ENCODE measurements around the gene GPR157. TPM values are rescaled to one million over a fixed set of nuclear protein-coding genes. Genes with fewer than 3 reads are reported as not detected.
"Not testable (repeated sequence)": the region's sequence is repeated elsewhere in the genome, so short reads cannot be mapped to it uniquely, and the experiment has no call there.

Gene GPR157
- total and polyA plus RNA-seq, 2 of the 13 experiments (the other 11 are each of a cell fraction or from before 2014, with no cell fraction given), result 10.1 to 19.2 TPM

- intact Hi-C loops (cut with micrococcal nuclease; ENCODE audit: unreplicated experiment); H3K27ac ChIP-seq (ENCODE audit: extremely low read length, insufficient read depth, low read length); FAIRE-seq; POLR2A ChIA-PET; H3K9me3 ChIP-seq (ENCODE audit: low read length); H3K4me3 ChIP-seq (replicated peaks in 1 of 3; ENCODE audit: insufficient read depth in 1 of 3, low read depth in 2 of 3, low read length in 3 of 3); H2AFZ ChIP-seq (ENCODE audit: low read length); in situ Hi-C loops (cut with HindIII; ENCODE audit: extremely low pct_ligation_motif_present, low pct_unique_long_range_greater_than_20kb); CTCF ChIA-PET (ENCODE audit: low intra/inter-chr PET ratio, low total read pairs); H3K27me3 ChIP-seq (ENCODE audit: control insufficient read depth in 1 of 2, insufficient read depth in 2 of 2, low read length in 2 of 2); H3K9ac ChIP-seq (ENCODE audit: insufficient read depth, low read depth, low read length); H3K4me2 ChIP-seq (ENCODE audit: low read depth, low read length); DNase-seq (ENCODE audit: low spot score); BruUV-seq (replicated peaks); ATAC-seq: not testable (repeated sequence)
- Histone ChIP-seq H4K20me1 (ENCODE audit: insufficient read depth, low read length) (peaks cover 77% of the 10 kb centered on the region), H3K4me1 (ENCODE audit: insufficient read depth, low read length) (peaks cover 14% of the 10 kb centered on the region), H3K79me2 (ENCODE audit: insufficient read depth, low read length) (peaks cover 76% of the 10 kb centered on the region), H3K36me3 (replicated peaks in 1 of 2; ENCODE audit: control insufficient read depth in 1 of 2, insufficient read depth in 2 of 2, low read length in 2 of 2) (peaks cover 29 to 62% of the 10 kb centered on the region in 2 experiments; a peak in 4 of 5 replicates)
- peak; percentile 96 for TF ChIP-seq ZSCAN22 (CRISPR knock-in tag; IDR thresholded peaks at IDR 0.05)
Measured at GRCh38 chr1:9155405-9155804, 26.5 kb upstream of the GPR157 start.

- in situ Hi-C loops (cut with HindIII; ENCODE audit: extremely low pct_ligation_motif_present, low pct_unique_long_range_greater_than_20kb) (no loop called here), intact Hi-C loops (cut with micrococcal nuclease; ENCODE audit: unreplicated experiment) (no loop called here)
- ChIA-PET CTCF (ENCODE audit: low intra/inter-chr PET ratio, low total read pairs) (no interaction called here), POLR2A (no interaction called here)
- H2AFZ ChIP-seq (ENCODE audit: low read length), result no peak overlapping the region
- no peak for FAIRE-seq
- ATAC-seq, result no peak
- no peak overlapping the region for H3K4me3 ChIP-seq (replicated peaks in 1 of 3; ENCODE audit: insufficient read depth in 1 of 3, low read depth in 2 of 3, low read length in 3 of 3)
- H3K9me3 ChIP-seq (ENCODE audit: low read length), result no peaks in the 10 kb centered on the region
- no TSS peak for BruUV-seq (replicated peaks)
- peaks cover 17% of the 10 kb centered on the region for H3K4me1 ChIP-seq (ENCODE audit: insufficient read depth, low read length)
- peaks cover 64% of the 10 kb centered on the region for H4K20me1 ChIP-seq (ENCODE audit: insufficient read depth, low read length)
- H3K36me3 ChIP-seq (replicated peaks in 1 of 2; ENCODE audit: control insufficient read depth in 1 of 2, insufficient read depth in 2 of 2, low read length in 2 of 2), result peaks cover 36 to 75% of the 10 kb centered on the region in 2 experiments; a peak in 4 of 5 replicates
- no peak overlapping the region for H3K27ac ChIP-seq (ENCODE audit: extremely low read length, insufficient read depth, low read length)
- WGBS (ENCODE audit: low lambda C conversion rate), result 89% methylated on average over 4 of the region's 4 CpGs
- DNase-seq (ENCODE audit: low spot score), result no peak
- H3K4me2 ChIP-seq (ENCODE audit: low read depth, low read length), result no peak overlapping the region
- H3K79me2 ChIP-seq (ENCODE audit: insufficient read depth, low read length), result peaks cover 58% of the 10 kb centered on the region
- no peak overlapping the region for H3K9ac ChIP-seq (ENCODE audit: insufficient read depth, low read depth, low read length)
- no peaks in the 10 kb centered on the region for H3K27me3 ChIP-seq (ENCODE audit: control insufficient read depth in 1 of 2, insufficient read depth in 2 of 2, low read length in 2 of 2)
- TF ChIP-seq UBTF (CRISPR knock-in tag; IDR thresholded peaks at IDR 0.05) (no peak), SNAPC4 (CRISPR knock-in tag; IDR thresholded peaks at IDR 0.05) (no peak), MXD1 (CRISPR knock-in tag; IDR thresholded peaks at IDR 0.05) (no peak), MATR3 (CRISPR knock-in tag; IDR thresholded peaks at IDR 0.05) (no peak), U2AF1 (optimal IDR thresholded peaks at IDR 0.05; ENCODE audit: low read depth, low read length) (no peak)
Measured at GRCh38 chr1:9153152-9153551, 24.2 kb upstream of the GPR157 start.

Data from HepG2 (cell line).